COLO668 (cell line): Measurements from ENCODE around the gene KDM2A.
"Not testable (repeated sequence)": the region's sequence is repeated elsewhere in the genome, so short reads cannot be mapped to it uniquely, and the experiment has no call there.

Experiments
- DNase-seq: peaks from one replicate; lab custom pipeline; 2025; ENCODE audit not compliant: unreplicated experiment; lab: John Stamatoyannopoulos, UW

Gene KDM2A

DNA sequence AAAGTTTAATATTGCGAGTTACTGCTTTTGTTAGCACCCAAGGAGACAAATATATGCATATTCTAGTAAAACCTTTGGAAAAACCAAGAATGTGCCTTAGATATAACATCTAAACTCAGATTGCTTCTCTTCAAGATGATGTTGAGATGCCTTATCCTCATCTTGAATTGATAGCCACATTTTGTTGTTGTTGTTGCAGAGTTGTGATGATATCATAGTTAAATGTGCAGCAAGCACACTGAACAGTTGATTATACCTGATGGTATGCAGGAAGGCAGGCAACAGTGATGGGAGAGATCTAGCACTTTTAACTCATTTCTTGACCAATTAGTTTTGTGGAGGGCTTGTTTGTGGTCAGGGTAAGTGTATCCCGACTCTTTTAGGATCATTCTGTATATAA lies 48.0 kb downstream of the KDM2A start:
- no peak for DNase-seq

DNA sequence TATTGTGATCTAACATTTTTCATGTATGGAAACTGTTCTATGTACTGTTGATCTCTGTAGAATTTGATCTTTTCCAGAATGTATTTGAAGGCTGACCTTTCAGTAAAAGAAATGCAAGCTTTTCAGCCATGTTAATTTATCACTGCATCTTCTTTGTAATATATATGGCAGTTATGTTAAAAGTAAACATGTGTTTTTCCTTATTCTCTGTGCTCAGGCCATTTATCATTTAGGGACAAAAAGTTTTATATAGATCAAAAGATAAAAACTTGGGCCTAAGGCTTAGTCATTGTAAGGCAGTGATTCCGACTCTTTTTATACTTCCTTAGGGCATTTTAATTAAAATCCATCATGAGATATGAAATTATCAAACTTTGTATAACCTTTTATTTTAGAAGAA lies 48.7 kb downstream of the KDM2A start:
- no peak for DNase-seq

DNA sequence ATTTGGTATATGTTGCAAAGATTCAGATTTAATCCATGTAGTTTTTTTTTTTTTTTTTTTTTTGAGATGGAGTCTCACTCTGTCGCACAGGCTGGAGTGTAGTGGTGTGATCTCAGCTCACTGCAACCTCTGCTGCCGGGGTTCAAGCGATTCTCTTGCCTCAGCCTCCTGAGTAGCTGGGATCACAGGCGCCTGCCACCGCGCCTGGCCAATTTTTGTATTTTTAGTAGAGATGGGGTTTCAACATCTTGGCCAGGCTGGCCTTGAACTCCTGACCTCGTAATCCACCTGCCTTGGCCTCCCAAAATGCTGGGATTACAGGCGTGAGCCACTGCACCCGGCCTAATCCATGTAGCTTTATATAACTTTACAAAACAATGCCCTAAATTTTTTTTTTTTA lies 49.8 kb downstream of the KDM2A start:
- not testable (repeated sequence) for DNase-seq

GRCh38 chr11:67174311-67174710 lies 55.2 kb downstream of the KDM2A start:
- DNase-seq: no peak

GRCh38 chr11:67177399-67178281 lies 58.6 kb downstream of the KDM2A start:
- no peak for DNase-seq

GRCh38 chr11:67178421-67178820 lies 59.4 kb downstream of the KDM2A start:
- DNase-seq: no peak

GRCh38 chr11:67178878-67179277 lies 59.8 kb downstream of the KDM2A start:
- DNase-seq: no peak

GRCh38 chr11:67179892-67180490 lies 60.9 kb downstream of the KDM2A start:
- DNase-seq: no peak

DNA sequence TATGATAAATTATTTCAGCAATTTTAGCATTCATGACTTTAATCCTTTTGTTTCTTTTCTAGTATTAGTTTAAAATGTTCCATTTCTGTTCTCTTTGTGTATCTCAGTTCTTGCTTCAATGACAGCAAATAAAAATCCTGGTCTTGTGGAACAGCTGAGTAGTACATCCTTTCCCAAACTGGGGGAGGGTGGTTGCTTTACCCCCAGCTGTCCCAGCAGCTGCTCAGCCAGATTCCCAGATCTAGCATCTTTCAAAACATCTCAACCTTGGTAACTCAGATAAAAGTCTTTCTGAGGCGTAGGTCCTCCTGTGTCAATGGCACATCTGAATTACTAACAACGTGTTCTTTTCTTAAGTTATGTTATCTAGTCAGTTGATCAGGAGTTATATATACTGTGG lies 75.0 kb downstream of the KDM2A start:
- no peak for DNase-seq

- DNase-seq: no peak
These were observed 77.0 kb downstream of the KDM2A start for GRCh38 chr11:67195971-67196456.

- no peak for DNase-seq
These were observed 78.5 kb downstream of the KDM2A start for GRCh38 chr11:67197606-67198005.

- DNase-seq: not testable (repeated sequence)
These were observed 79.7 kb downstream of the KDM2A start for GRCh38 chr11:67198781-67199180.

GRCh38 chr11:67199751-67200150 lies 80.7 kb downstream of the KDM2A start:
- DNase-seq: no peak

- DNase-seq: no peak
These were observed 83.0 kb downstream of the KDM2A start for GRCh38 chr11:67202028-67202427.

DNA sequence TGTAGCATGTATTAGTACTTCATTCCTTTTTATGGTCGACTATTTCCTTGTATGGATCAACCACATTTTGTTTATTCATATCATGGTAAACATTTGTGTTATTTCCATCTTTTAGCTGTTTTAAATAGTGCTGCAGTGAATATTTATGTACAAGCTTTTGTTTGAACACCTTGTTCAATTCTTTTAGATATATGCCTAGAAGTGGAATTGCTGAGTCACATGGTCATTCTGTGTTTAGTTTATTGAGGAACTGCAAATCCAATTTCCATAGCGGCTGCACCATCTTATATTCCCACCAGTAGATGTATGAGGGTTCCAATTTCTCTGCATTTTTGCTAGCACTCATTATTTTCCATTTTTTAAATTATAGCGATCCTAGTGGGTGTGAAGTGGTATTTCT lies 85.8 kb downstream of the KDM2A start:
- DNase-seq: no peak

DNA sequence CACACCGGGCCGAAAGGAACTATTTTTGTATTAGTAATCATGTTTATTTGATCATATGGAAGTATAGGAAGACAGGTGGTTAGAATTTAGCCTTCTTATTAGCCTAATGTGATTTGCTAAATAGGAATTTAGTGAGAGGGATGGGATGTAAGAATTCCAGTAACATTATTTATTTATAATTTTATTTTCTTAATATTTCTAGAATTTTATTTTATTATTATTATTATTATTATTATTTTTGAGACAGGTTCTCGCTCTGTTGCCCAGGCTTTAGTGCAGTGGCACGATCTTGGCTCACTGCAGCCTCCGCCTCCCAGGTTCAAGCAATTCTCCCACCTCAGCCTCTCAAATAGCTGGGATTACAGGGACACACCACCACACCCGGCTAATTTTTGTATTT lies 90.2 kb downstream of the KDM2A start:
- not testable (repeated sequence) for DNase-seq

DNA sequence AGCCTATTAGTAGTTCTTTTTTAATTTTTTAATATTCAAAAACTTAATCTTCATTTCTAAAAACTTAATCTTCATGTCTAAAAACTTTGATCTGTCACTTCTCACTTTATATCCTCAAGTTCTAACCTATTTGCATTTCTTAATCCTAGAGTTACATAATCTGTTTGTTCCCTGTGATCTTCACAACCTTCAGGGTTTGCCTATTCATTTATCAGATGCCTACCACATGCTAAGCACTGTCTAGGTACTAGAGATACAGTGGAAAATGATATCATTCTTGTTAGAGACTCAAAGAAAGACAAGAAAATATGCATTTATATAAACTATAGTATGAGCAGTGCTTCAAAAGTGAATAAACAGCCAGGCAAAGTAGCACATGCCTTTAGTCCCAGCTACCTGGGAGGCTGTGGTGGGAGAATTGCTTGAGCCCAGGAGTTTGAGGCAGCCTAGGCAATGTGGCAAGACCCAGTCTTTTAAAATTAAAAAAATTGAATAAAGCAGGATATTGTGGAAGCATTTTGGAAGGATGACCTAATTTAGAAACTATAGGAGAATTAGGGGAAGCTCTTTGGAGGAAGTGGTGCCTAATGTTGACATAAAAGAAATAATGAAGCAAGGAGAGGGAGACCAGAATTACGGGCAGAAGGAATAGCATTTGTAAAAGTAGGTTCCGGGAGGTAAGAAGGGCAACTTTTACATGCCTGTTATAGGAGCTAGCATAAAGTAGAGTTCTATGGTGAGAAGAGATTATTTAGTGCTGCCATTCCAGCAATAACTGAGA lies 92.8 kb downstream of the KDM2A start:
- no peak for DNase-seq

DNA sequence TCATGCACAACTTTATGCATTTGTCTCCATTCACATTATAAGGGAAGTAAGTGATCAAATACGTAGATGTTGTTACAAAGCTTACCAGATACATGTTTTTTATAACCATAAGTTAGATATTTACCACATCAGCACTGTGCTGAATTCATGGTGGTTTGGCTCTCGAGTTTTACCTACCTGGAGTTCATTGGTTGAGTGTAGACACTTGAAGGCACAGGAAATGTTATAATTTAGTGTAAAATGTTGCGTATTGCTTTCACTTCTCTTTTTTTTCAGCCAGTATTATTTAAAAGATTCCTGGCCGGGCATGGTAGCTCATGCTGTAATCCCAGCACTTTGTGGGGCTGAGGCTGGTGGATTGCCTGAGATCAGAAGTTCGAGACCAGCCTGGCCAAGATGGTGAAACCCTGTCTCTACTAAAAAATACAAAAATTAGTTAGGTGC lies 94.1 kb downstream of the KDM2A start:
- DNase-seq: no peak

GRCh38 chr11:67227726-67228125 lies 108.7 kb downstream of the KDM2A start:
- DNase-seq: no peak

- no peak for DNase-seq
These were observed 111.3 kb downstream of the KDM2A start for GRCh38 chr11:67230406-67230805.

GRCh38 chr11:67230886-67231285 lies 111.8 kb downstream of the KDM2A start:
- no peak for DNase-seq
